ENCODE results near the gene RAG2.
"Not testable (repeated sequence)": the region's sequence is repeated elsewhere in the genome, so short reads cannot be mapped to it uniquely, and the experiment has no call there.

Gene RAG2

DNA sequence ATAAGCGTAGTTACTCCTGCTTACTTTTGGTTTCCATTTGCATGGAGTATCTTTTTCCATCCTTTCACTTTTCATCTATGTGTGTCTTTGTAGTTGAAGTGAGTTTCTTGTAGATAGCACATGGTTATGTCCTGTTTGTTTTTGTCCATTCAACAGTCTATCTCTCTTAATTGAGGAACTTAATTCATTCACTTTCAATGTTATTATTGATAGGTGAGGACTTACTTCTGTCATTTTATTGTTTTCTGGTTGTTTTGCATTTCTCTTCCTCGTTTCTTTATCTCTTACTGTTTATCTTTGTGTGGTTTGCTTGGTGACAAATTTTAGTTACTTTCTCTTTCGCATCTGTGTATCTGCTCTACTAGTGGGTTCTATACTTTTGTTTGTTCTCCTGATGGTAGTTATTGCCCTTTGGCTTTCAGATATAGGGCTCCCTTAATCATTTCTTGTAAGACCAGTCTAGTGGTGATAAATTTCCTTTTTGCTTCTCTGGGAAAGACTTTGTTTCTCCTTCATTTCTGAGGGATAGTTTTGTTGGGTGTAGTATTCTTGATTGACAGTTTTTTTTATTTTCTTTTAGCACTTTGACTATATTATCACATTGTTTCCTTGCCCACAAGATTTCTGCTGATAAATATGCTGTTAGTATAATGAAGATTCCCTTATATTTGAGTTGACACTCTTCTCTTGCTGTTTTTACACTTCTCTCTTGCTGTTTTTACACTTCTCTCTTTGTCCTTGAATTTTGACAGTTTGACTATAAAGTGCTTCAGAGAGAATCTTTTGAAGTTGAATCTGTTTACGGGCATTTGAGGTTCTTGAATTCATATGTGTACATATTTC lies 39.2 kb downstream of the RAG2 start:
- no peaks in the 10 kb centered on the region for H3K9me3 ChIP-seq (ENCODE audit: severe bottlenecking)
- H3K27ac ChIP-seq (ENCODE audit: poor library complexity, severe bottlenecking) = no peak overlapping the region
- H3K4me1 ChIP-seq (ENCODE audit: insufficient read depth, poor library complexity, severe bottlenecking) = no peaks in the 10 kb centered on the region
- DNase-seq (ENCODE audit: low spot score) = no peak
- TF ChIP-seq, protein P1, sequence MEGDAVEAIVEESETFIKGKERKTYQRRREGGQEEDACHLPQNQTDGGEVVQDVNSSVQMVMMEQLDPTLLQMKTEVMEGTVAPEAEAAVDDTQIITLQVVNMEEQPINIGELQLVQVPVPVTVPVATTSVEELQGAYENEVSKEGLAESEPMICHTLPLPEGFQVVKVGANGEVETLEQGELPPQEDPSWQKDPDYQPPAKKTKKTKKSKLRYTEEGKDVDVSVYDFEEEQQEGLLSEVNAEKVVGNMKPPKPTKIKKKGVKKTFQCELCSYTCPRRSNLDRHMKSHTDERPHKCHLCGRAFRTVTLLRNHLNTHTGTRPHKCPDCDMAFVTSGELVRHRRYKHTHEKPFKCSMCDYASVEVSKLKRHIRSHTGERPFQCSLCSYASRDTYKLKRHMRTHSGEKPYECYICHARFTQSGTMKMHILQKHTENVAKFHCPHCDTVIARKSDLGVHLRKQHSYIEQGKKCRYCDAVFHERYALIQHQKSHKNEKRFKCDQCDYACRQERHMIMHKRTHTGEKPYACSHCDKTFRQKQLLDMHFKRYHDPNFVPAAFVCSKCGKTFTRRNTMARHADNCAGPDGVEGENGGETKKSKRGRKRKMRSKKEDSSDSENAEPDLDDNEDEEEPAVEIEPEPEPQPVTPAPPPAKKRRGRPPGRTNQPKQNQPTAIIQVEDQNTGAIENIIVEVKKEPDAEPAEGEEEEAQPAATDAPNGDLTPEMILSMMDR (IDR thresholded peaks at IDR 0.05; ENCODE audit: poor library complexity, severe bottlenecking) = no peak
- ATAC-seq (ENCODE audit: low read depth) = no peak
- no peaks in the 10 kb centered on the region for H3K36me3 ChIP-seq (ENCODE audit: low read depth)
- no peak overlapping the region for H3K4me3 ChIP-seq (ENCODE audit: severe bottlenecking)
- H3K27me3 ChIP-seq (ENCODE audit: insufficient read depth, poor library complexity, severe bottlenecking) = no peaks in the 10 kb centered on the region

DNA sequence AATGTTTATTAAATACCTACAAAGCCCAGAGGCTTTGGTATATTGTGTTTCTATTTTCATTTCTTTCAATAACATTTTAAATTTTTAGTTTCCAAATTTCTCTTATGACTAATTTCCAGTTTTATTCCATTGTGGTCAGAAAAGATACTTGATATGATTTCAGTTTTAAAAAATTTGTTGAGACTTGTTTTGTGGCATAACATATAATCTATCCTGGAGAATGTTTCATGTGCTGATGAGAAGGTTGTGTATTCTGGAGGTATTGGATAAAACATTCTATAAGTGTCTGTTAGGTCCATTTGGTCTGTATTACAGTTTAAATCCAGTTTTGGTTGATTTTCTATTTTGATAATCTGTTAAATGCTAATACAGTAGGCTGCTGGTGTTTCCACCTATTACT lies 40.0 kb downstream of the RAG2 start:
- no peak overlapping the region for H3K27ac ChIP-seq (ENCODE audit: poor library complexity, severe bottlenecking)
- no peak overlapping the region for H3K4me3 ChIP-seq (ENCODE audit: severe bottlenecking)
- DNase-seq (ENCODE audit: low spot score) (no peak), ATAC-seq (ENCODE audit: low read depth) (no peak)
- no peaks in the 10 kb centered on the region for H3K36me3 ChIP-seq (ENCODE audit: low read depth)
- no peaks in the 10 kb centered on the region for H3K27me3 ChIP-seq (ENCODE audit: insufficient read depth, poor library complexity, severe bottlenecking)
- H3K4me1 ChIP-seq (ENCODE audit: insufficient read depth, poor library complexity, severe bottlenecking) = no peaks in the 10 kb centered on the region
- H3K9me3 ChIP-seq (ENCODE audit: severe bottlenecking) = no peaks in the 10 kb centered on the region
- TF ChIP-seq, protein P1 (IDR thresholded peaks at IDR 0.05; ENCODE audit: poor library complexity, severe bottlenecking) = no peak

DNA sequence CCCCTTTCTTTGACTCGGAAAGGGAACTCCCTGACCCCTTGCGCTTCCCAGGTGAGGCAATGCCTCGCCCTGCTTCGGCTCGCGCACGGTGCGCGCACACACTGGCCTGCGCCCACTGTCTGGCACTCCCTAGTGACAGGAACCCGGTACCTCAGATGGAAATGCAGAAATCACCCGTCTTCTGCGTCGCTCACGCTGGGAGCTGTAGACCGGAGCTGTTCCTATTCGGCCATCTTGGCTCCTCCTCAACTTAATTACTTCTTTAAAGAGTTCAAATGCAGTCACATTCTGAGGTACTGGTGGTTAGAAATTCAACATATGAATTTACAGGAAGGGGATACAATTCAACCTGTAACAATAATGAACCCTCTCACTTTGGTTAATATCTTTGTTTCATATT lies 40.6 kb downstream of the RAG2 start:
- not testable (repeated sequence) for ATAC-seq (ENCODE audit: low read depth)

GRCh38 chr11:36550385-36551115 lies 47.5 kb downstream of the RAG2 start:
- Histone ChIP-seq H3K27ac (ENCODE audit: poor library complexity, severe bottlenecking) (no peak overlapping the region), H3K36me3 (ENCODE audit: low read depth) (no peaks in the 10 kb centered on the region), H3K4me1 (ENCODE audit: insufficient read depth, poor library complexity, severe bottlenecking) (no peaks in the 10 kb centered on the region), H3K27me3 (ENCODE audit: insufficient read depth, poor library complexity, severe bottlenecking) (peaks cover 9% of the 10 kb centered on the region), H3K4me3 (ENCODE audit: severe bottlenecking) (no peak overlapping the region), H3K9me3 (ENCODE audit: severe bottlenecking) (no peaks in the 10 kb centered on the region)
- TF ChIP-seq, protein P1 (IDR thresholded peaks at IDR 0.05; ENCODE audit: poor library complexity, severe bottlenecking) = no peak
- DNase-seq (ENCODE audit: low spot score) = no peak
- no peak for ATAC-seq (ENCODE audit: low read depth)

More for the DNA sequence above, 40.6 kb downstream of the RAG2 start:
- H3K27me3 ChIP-seq (ENCODE audit: insufficient read depth, poor library complexity, severe bottlenecking); H3K36me3 ChIP-seq (ENCODE audit: low read depth); DNase-seq (ENCODE audit: low spot score); H3K4me3 ChIP-seq (ENCODE audit: severe bottlenecking); H3K9me3 ChIP-seq (ENCODE audit: severe bottlenecking); H3K27ac ChIP-seq (ENCODE audit: poor library complexity, severe bottlenecking); H3K4me1 ChIP-seq (ENCODE audit: insufficient read depth, poor library complexity, severe bottlenecking): not testable (repeated sequence)

Data from RWPE2 (cell line).